HEK293T (cell line): ENCODE data around the gene GHRL.

Experiments used
- BHLHE40 ChIP-seq: fragments of 450-650 bp; IDR thresholded peaks from 2 replicates; pipeline ENCODE4 v1.6.1; 2016; ENCODE audit warnings: mild to moderate bottlenecking, moderate library complexity, borderline replicate concordance
- FOXM1 ChIP-seq: fragments of 450-650 bp; IDR thresholded peaks from 2 replicates; pipeline ENCODE4 v1.6.1; 2017; ENCODE audit warnings: mild to moderate bottlenecking, borderline replicate concordance
- SP1 ChIP-seq: fragments of 450-650 bp; IDR thresholded peaks from 2 replicates; pipeline ENCODE4 v1.6.1; 2017
- TARDBP ChIP-seq: fragments of 450-650 bp; IDR thresholded peaks from 2 replicates; pipeline ENCODE4 v1.6.1; 2016

GRCh38 chr3:10248184-10248983 lies 44.4 kb downstream of the GHRL start, which contains the start of gene TATDN2:
- TF ChIP-seq FOXM1 (peak; percentile 58; the same call in 1 of the 2 replicates), BHLHE40 (no peak), SP1 (no peak), TARDBP (no peak)
